SK-N-MC (cell line): Measurements from ENCODE around the gene RFC1.

Experiments used
- EZH2 ChIP-seq: fragments of 200-600 bp; sonication (generic); IDR thresholded peaks from one replicate; pipeline ENCODE4 v1.6.1; 2017; ENCODE audit warnings: antibody characterized with exemption
- POLR2AphosphoS5 ChIP-seq: IDR thresholded peaks from 2 replicates; pipeline ENCODE4 v1.6.1; 2012; ENCODE audit warnings: mild to moderate bottlenecking, low read depth, low read length, borderline replicate concordance

- TF ChIP-seq POLR2AphosphoS5 (no peak), EZH2 (no peak)
Observed at GRCh38 chr4:39256436-39256835, 109.7 kb downstream of the RFC1 start.
